ENCODE measurements around the gene KDR. TPM values are rescaled to one million over a fixed set of nuclear protein-coding genes. Genes with fewer than 3 reads are reported as not detected.

Gene KDR
- total and polyA plus RNA-seq, 9 donors: 6.0 to 36.4 (median 13.9) TPM

GRCh38 chr4:55092504-55092903 lies 32.9 kb downstream of the KDR start:
- TF ChIP-seq POLR2A (IDR thresholded peaks at IDR 0.05) (no peak), EP300 (IDR thresholded peaks at IDR 0.05) (no peak), CTCF (IDR thresholded peaks at IDR 0.05) (no peak)
- WGBS, 3 donors: 89 to 93% (median 90%) methylated on average over 2 of the region's 2 CpGs
- Histone ChIP-seq H3K36me3 (no peaks in the 10 kb centered on the region), H3K4me1 (ENCODE audit: insufficient read depth) (no peaks in the 10 kb centered on the region), H3K27ac (no peak overlapping the region), H3K4me3 (no peak overlapping the region), H3K27me3 (no peaks in the 10 kb centered on the region), H3K9me3 (no peaks in the 10 kb centered on the region)
- no peak for DNase-seq
- intact Hi-C loops (cut with DNase I): no loop called here

- Histone ChIP-seq H3K36me3 (no peaks in the 10 kb centered on the region), H3K9me3 (no peaks in the 10 kb centered on the region), H3K27ac (no peak overlapping the region), H3K27me3 (no peaks in the 10 kb centered on the region), H3K4me3 (no peak overlapping the region), H3K4me1 (ENCODE audit: insufficient read depth) (no peaks in the 10 kb centered on the region)
- 86 to 93% (median 89%) methylated on average over 6 of the region's 6 CpGs for WGBS, 3 donors
- intact Hi-C loops (cut with DNase I): no loop called here
- no peak for TF ChIP-seq CTCF (IDR thresholded peaks at IDR 0.05)
- no peak for TF ChIP-seq POLR2A (IDR thresholded peaks at IDR 0.05)
- no peak for TF ChIP-seq EP300 (IDR thresholded peaks at IDR 0.05)
- no peak for DNase-seq
Measured at GRCh38 chr4:55089916-55090315, 35.5 kb downstream of the KDR start.

GRCh38 chr4:55087913-55088260 lies 37.5 kb downstream of the KDR start:
- Histone ChIP-seq H3K4me1 (ENCODE audit: insufficient read depth) (no peaks in the 10 kb centered on the region), H3K9me3 (no peaks in the 10 kb centered on the region), H3K27ac (no peak overlapping the region), H3K4me3 (no peak overlapping the region), H3K27me3 (no peaks in the 10 kb centered on the region), H3K36me3 (no peaks in the 10 kb centered on the region)
- no peak for TF ChIP-seq POLR2A (IDR thresholded peaks at IDR 0.05)
- TF ChIP-seq EP300 (IDR thresholded peaks at IDR 0.05): no peak
- no peak for TF ChIP-seq CTCF (IDR thresholded peaks at IDR 0.05)
- intact Hi-C loops (cut with DNase I): no loop called here
- DNase-seq: no peak
- WGBS, 3 donors: 23 to 50% (median 35%) methylated on average over 1 of the region's 1 CpG

GRCh38 chr4:55087009-55087912 lies 38.1 kb downstream of the KDR start:
- H3K27me3 ChIP-seq: no peaks in the 10 kb centered on the region
- H3K27ac ChIP-seq: no peak overlapping the region
- no peaks in the 10 kb centered on the region for H3K4me1 ChIP-seq (ENCODE audit: insufficient read depth)
- H3K36me3 ChIP-seq: no peaks in the 10 kb centered on the region
- intact Hi-C loops (cut with DNase I): no loop called here
- no peak overlapping the region for H3K4me3 ChIP-seq
- no peak for TF ChIP-seq POLR2A (IDR thresholded peaks at IDR 0.05)
- 20 to 30% (median 23%) methylated on average over 8 of the region's 8 CpGs for WGBS, 3 donors
- no peak for DNase-seq
- H3K9me3 ChIP-seq: no peaks in the 10 kb centered on the region

GRCh38 chr4:55086578-55086977 lies 38.8 kb downstream of the KDR start:
- Histone ChIP-seq H3K27me3 (no peaks in the 10 kb centered on the region), H3K36me3 (no peaks in the 10 kb centered on the region), H3K9me3 (no peaks in the 10 kb centered on the region), H3K4me3 (no peak overlapping the region), H3K4me1 (ENCODE audit: insufficient read depth) (no peaks in the 10 kb centered on the region), H3K27ac (no peak overlapping the region)
- DNase-seq: no peak
- intact Hi-C loops (cut with DNase I): no loop called here
- TF ChIP-seq CTCF (IDR thresholded peaks at IDR 0.05): no peak
- TF ChIP-seq EP300 (IDR thresholded peaks at IDR 0.05): no peak
- no peak for TF ChIP-seq POLR2A (IDR thresholded peaks at IDR 0.05)
- 41 to 43% (median 43%) methylated on average over 6 of the region's 6 CpGs for WGBS, 3 donors

All from ovary (tissue), 9 donors.